ENCODE results near the gene CEACAM3. TPM values are rescaled to one million over a fixed set of nuclear protein-coding genes. Genes with fewer than 3 reads are reported as not detected.

Gene CEACAM3
- total RNA-seq, 1 experiment from 2014 or later, result not detected

GRCh38 chr19:41802770-41803169, 6.4 kb downstream of the CEACAM3 start:
- no peaks in the 10 kb centered on the region for H3K79me2 ChIP-seq (ENCODE audit: insufficient read depth, low read length)
- H2BK15ac ChIP-seq (ENCODE audit: low read depth, low read length), result no peak overlapping the region
- no peak overlapping the region for H3K18ac ChIP-seq (ENCODE audit: insufficient read length, low read depth, low read length)
- no peak overlapping the region for H3K27ac ChIP-seq (ENCODE audit: insufficient read length, low read depth, low read length)
- no peak overlapping the region for H3K9ac ChIP-seq (ENCODE audit: extremely low read depth, insufficient read length, low read length)
- no peak overlapping the region for H3K56ac ChIP-seq (ENCODE audit: insufficient read length, low read depth, low read length)
- TF ChIP-seq CTCF (conservative IDR thresholded peaks at IDR 0.05), result no peak
- no peaks in the 10 kb centered on the region for H3K27me3 ChIP-seq (ENCODE audit: insufficient read depth, low read length)
- H3K27ac Mint-ChIP-seq, result no peak overlapping the region
- no peak overlapping the region for H2BK120ac ChIP-seq (ENCODE audit: low read depth, low read length, poor library complexity, severe bottlenecking)
- no peak overlapping the region for H3K4me2 ChIP-seq (ENCODE audit: insufficient read depth, insufficient read length, low read length)
- DNase-seq, result no peak
- no peak overlapping the region for H2AK5ac ChIP-seq (ENCODE audit: insufficient read length, low read length)
- H3K9me3 ChIP-seq (ENCODE audit: control insufficient read depth, low read depth, low read length), result no peaks in the 10 kb centered on the region
- no peak overlapping the region for H3K4me3 Mint-ChIP-seq
- H3T11ph ChIP-seq (ENCODE audit: low read length), result no peak overlapping the region
- no peaks in the 10 kb centered on the region for H3K23me2 ChIP-seq (ENCODE audit: insufficient read length, low read depth, low read length, poor library complexity, severe bottlenecking)
- H3K23ac ChIP-seq (ENCODE audit: insufficient read length, low read depth, low read length), result no peak overlapping the region
- H4K5ac ChIP-seq (ENCODE audit: insufficient read length, low read depth, low read length), result no peak overlapping the region
- no peak overlapping the region for H2BK12ac ChIP-seq (ENCODE audit: insufficient read length, low read depth, low read length)
- no peaks in the 10 kb centered on the region for H3K79me1 ChIP-seq (ENCODE audit: insufficient read depth, low read depth, low read length, poor library complexity, severe bottlenecking)
- no peak overlapping the region for H3K4ac ChIP-seq (ENCODE audit: low read depth, low read length)
- no peaks in the 10 kb centered on the region for H4K20me1 ChIP-seq (ENCODE audit: control insufficient read depth, insufficient read depth, insufficient read length)
- no peaks in the 10 kb centered on the region for H3K4me1 Mint-ChIP-seq
- peaks cover 14 to 83% of the 10 kb centered on the region in 2 experiments for H3K9me3 Mint-ChIP-seq
- no CpG with 5 or more reads among the region's 2 CpGs for WGBS (ENCODE audit: extremely low coverage, insufficient read length, low lambda C conversion rate)
- peaks cover 4% of the 10 kb centered on the region for H3K27me3 Mint-ChIP-seq (ENCODE audit: low read depth)
- H2AFZ ChIP-seq (ENCODE audit: low read length), result no peak overlapping the region
- H3K14ac ChIP-seq (ENCODE audit: insufficient read depth, low read length), result no peak overlapping the region; the same call in 1 of the 2 replicates
- H3K4me1 ChIP-seq (ENCODE audit: insufficient read depth, low read length), result no peaks in the 10 kb centered on the region
- H2BK20ac ChIP-seq (ENCODE audit: low read depth, low read length, poor library complexity, severe bottlenecking), result no peak overlapping the region
- peaks cover 0 to 19% (median 0%) of the 10 kb centered on the region in 3 experiments; a peak in 3 of 7 replicates for H3K36me3 Mint-ChIP-seq (ENCODE audit: insufficient read depth in 1 of 3, low read depth in 3 of 3)
- no peak overlapping the region for H4K8ac ChIP-seq (replicated peaks; ENCODE audit: insufficient read length, low read depth, low read length)
- H4K91ac ChIP-seq (ENCODE audit: insufficient read length, low read depth, low read length), result no peak overlapping the region
- H2BK5ac ChIP-seq (ENCODE audit: insufficient read length, low read length), result no peak overlapping the region
